Panc1 (cell line): ENCODE measurements around the gene ELP1. TPM values are rescaled to one million over a fixed set of nuclear protein-coding genes. Genes with fewer than 3 reads are reported as not detected.
A peak's percentile ranks its signal among the peaks of the same experiment; 100 is the strongest.

Source experiments
- ATAC-seq: fragments of 200-7000 bp; cut with Tn5 transposase; 2 replicates; pipeline ENCODE4 v1.9.1; 2020; ENCODE audit warnings: mild to moderate bottlenecking, moderate library complexity
- BruUV-seq: library from RNA; stranded (reverse); fragments of 400-500 nt; replicated peaks from 2 replicates; lab custom pipeline; 2021; lab: Mats Ljungman, UMichigan
- CTCF ChIA-PET: fragments of 300-600 bp; sonication (Branson Sonifier 250); formaldehyde crosslinking; loops from one replicate; lab custom pipeline; 2022; ENCODE audit warnings: antibody characterized with exemption; lab: Charles Lee
- POLR2A ChIA-PET: fragments of 300-600 bp; sonication (Branson Sonifier 250); formaldehyde crosslinking; loops from one replicate; lab custom pipeline; 2022; ENCODE audit warnings: antibody characterized with exemption; lab: Charles Lee
- DNase-seq: peaks from one replicate; pipeline ENCODE4 v3.0.0-alpha.2; 2010; ENCODE audit warnings: low read depth, low spot score
- H3K27ac ChIP-seq: 2 replicates; pipeline ENCODE4 v1.5.1; 2011; ENCODE audit warnings: mild to moderate bottlenecking, low read length, inconsistent platforms
- H3K27me3 ChIP-seq: fragments of 200-500 bp; sonication (Bioruptor generic); 2 replicates; pipeline ENCODE4 v1.6.0; 2014; ENCODE audit warnings: low read length, inconsistent platforms; ENCODE audit not compliant: control insufficient read depth, insufficient read depth
- H3K36me3 ChIP-seq: fragments of 200-500 bp; sonication (Bioruptor generic); 2 replicates; pipeline ENCODE4 v1.5.1; 2014; ENCODE audit warnings: inconsistent platforms, mild to moderate bottlenecking, low read length, moderate library complexity; ENCODE audit not compliant: control insufficient read depth, insufficient read depth
- H3K4me1 ChIP-seq: 2 replicates; pipeline ENCODE4 v1.5.1; 2011; ENCODE audit warnings: inconsistent platforms, mild to moderate bottlenecking, low read length, moderate library complexity; ENCODE audit not compliant: control insufficient read depth, insufficient read depth
- H3K4me3 ChIP-seq, 2 experiments: 2 replicates each; pipeline ENCODE4 v1.5.1; 2011 to 2012; ENCODE audit warnings: low read depth in 2 of 2, low read length in 2 of 2, mild to moderate bottlenecking in 2 of 2, inconsistent platforms in 1 of 2, moderate library complexity in 1 of 2
- H3K9me3 ChIP-seq: fragments of 200-500 bp; sonication (Bioruptor generic); 2 replicates; pipeline ENCODE4 v1.5.1; 2014; ENCODE audit warnings: low read depth, mild to moderate bottlenecking, inconsistent platforms, low read length, moderate library complexity; ENCODE audit not compliant: control insufficient read depth, insufficient read depth
- POLR2AphosphoS5 ChIP-seq: IDR thresholded peaks from 2 replicates; pipeline ENCODE4 v1.6.1; 2012; ENCODE audit warnings: mild to moderate bottlenecking, low read depth, low read length, moderate library complexity
- SIN3A ChIP-seq: IDR thresholded peaks from 2 replicates; pipeline ENCODE4 v1.6.1; 2012; ENCODE audit warnings: low read depth, mild to moderate bottlenecking, low read length, moderate library complexity, borderline replicate concordance; ENCODE audit not compliant: insufficient read depth
- TCF7L2 ChIP-seq: IDR thresholded peaks from 2 replicates; pipeline ENCODE4 v1.6.1; 2011; ENCODE audit warnings: mild to moderate bottlenecking, low read depth, low read length, inconsistent platforms
- in situ Hi-C: cut with HindIII; loops from 2 replicates; pipeline ENCODE4 v1.10.0; 2016; ENCODE audit warnings: low sequenced_read_pairs, low pct_unique_long_range_greater_than_20kb
- intact Hi-C: fragments of 100-400 bp; cut with micrococcal nuclease; formaldehyde crosslinking; loops from one replicate; pipeline ENCODE4 v1.10.0; 2022; ENCODE audit not compliant: unreplicated experiment
- total RNA-seq: library from RNA; stranded (reverse); gene quantifications from one replicate; pipeline ENCODE4 v1.2.1, GENCODE V29; 2021; ENCODE audit not compliant: unreplicated experiment
- TF ChIP-seq, protein P1 (sequence below): fragments of 450-650 bp; IDR thresholded peaks from 2 replicates; pipeline ENCODE4 v1.5.1; 2017; ENCODE audit warnings: mild to moderate bottlenecking
- TF ChIP-seq, protein P2 (sequence below), 2 experiments: IDR thresholded peaks; 2 replicates each; pipeline ENCODE4 v1.6.1; 2011 to 2012; ENCODE audit warnings: low read depth in 2 of 2, control low read depth in 1 of 2, low read length in 1 of 2, mild to moderate bottlenecking in 1 of 2, moderate library complexity in 1 of 2; ENCODE audit not compliant: insufficient read depth in 1 of 2

Gene ELP1
- total RNA-seq, 1 experiment from 2014 or later: 17.1 TPM

DNA sequence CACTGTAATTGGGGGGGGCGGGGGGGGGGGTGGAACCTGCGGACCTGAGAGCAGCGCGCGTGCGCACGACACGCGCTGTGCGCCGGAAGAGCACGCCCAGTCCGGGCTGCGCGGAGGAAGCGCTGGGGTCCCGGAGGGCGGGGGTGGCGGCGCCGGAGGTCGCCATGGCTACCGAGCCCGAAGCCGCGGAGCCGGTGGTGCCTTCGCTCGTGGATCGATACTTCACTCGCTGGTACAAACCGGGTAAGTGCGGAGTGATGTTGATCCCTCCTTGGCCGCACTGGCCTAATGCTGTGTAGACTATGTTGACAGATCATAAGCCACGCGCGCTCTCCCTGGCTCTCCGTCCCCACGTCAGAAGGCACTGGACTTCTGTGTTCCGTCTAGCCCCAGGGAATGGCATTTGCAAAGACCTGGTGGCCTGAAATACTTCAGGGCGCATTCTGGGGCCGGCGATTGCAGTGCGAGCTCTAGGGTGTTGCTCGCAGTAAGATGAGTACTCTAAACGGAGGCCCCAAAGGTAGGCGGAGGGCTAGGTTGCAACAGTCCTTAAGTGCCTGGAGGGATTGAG, 484 bp upstream of the ELP1 start, which contains the start of gene ABITRAM:
Gene ABITRAM (plus strand): TSS at position 78 of the 571 bp plus-strand sequence. CDS start 87 bp downstream, at position 165.
- CTCF ChIA-PET: no interaction called here
- intact Hi-C loops (no loop called here), in situ Hi-C loops (no loop called here)
- no peak for TF ChIP-seq TCF7L2
- TF ChIP-seq SIN3A: 0 out of 2 replicates have a peak, but pooled peaks have one; percentile 74
- TF ChIP-seq, protein P1, sequence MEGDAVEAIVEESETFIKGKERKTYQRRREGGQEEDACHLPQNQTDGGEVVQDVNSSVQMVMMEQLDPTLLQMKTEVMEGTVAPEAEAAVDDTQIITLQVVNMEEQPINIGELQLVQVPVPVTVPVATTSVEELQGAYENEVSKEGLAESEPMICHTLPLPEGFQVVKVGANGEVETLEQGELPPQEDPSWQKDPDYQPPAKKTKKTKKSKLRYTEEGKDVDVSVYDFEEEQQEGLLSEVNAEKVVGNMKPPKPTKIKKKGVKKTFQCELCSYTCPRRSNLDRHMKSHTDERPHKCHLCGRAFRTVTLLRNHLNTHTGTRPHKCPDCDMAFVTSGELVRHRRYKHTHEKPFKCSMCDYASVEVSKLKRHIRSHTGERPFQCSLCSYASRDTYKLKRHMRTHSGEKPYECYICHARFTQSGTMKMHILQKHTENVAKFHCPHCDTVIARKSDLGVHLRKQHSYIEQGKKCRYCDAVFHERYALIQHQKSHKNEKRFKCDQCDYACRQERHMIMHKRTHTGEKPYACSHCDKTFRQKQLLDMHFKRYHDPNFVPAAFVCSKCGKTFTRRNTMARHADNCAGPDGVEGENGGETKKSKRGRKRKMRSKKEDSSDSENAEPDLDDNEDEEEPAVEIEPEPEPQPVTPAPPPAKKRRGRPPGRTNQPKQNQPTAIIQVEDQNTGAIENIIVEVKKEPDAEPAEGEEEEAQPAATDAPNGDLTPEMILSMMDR: no peak
- H3K4me1 ChIP-seq: peaks cover 9% of the 10 kb centered on the region; the same call in 1 of the 2 replicates
- ATAC-seq: peak; percentile 95
- no TSS peak for BruUV-seq
- H3K9me3 ChIP-seq: no peaks in the 10 kb centered on the region
- POLR2A ChIA-PET: interaction anchor here (0.5 to 0.6 kb wide), 2 partner anchors 12 to 1458 kb away, joined by 3 read pairs; no protein-coding TSS in a partner anchor
- H3K36me3 ChIP-seq: peaks cover 3% of the 10 kb centered on the region
- peak; percentile 28 for DNase-seq
- H3K27ac ChIP-seq: peak within 1 kb of the TSS; percentile 82
- peak within 1 kb of the TSS; percentile 95 to 96 for H3K4me3 ChIP-seq
- no peaks in the 10 kb centered on the region for H3K27me3 ChIP-seq

DNA sequence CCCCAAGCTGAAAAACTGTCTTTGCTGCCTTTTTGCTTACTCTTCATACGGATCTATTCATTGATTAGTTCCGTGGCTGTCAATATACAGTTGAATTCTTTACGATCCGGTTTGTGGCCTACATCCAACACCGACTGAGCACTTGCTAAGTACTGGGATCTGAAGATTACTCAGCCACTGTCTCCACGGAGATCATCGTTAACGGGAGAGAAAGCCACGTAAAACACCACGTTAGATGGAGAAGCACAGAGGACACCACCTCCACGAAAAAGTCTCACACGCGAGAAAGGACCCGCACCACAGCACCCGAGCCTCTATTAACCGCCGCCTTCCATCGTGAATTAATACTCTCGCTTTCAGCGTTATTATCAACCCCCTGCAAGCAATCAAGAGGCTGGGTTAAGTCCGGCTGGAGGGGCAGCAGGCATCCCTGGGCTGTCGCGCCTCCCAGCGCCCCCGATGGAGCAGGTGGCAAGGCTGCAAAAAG, 650 bp downstream of the ELP1 start:
- ChIA-PET POLR2A (no interaction called here), CTCF (no interaction called here)
- in situ Hi-C loops (no loop called here), intact Hi-C loops (no loop called here)
- Histone ChIP-seq H3K9me3 (no peaks in the 10 kb centered on the region), H3K27me3 (no peaks in the 10 kb centered on the region), H3K36me3 (peaks cover 3% of the 10 kb centered on the region), H3K4me3 (peak overlapping the region; percentile 95 to 96), H3K27ac (peak overlapping the region; percentile 79), H3K4me1 (peaks cover 9% of the 10 kb centered on the region; the same call in 1 of the 2 replicates)
- no peak for ATAC-seq
- BruUV-seq: no TSS peak
- DNase-seq: no peak
- TF ChIP-seq TCF7L2 (no peak), POLR2AphosphoS5 (no peak), SIN3A (no peak)
- TF ChIP-seq, protein P2, sequence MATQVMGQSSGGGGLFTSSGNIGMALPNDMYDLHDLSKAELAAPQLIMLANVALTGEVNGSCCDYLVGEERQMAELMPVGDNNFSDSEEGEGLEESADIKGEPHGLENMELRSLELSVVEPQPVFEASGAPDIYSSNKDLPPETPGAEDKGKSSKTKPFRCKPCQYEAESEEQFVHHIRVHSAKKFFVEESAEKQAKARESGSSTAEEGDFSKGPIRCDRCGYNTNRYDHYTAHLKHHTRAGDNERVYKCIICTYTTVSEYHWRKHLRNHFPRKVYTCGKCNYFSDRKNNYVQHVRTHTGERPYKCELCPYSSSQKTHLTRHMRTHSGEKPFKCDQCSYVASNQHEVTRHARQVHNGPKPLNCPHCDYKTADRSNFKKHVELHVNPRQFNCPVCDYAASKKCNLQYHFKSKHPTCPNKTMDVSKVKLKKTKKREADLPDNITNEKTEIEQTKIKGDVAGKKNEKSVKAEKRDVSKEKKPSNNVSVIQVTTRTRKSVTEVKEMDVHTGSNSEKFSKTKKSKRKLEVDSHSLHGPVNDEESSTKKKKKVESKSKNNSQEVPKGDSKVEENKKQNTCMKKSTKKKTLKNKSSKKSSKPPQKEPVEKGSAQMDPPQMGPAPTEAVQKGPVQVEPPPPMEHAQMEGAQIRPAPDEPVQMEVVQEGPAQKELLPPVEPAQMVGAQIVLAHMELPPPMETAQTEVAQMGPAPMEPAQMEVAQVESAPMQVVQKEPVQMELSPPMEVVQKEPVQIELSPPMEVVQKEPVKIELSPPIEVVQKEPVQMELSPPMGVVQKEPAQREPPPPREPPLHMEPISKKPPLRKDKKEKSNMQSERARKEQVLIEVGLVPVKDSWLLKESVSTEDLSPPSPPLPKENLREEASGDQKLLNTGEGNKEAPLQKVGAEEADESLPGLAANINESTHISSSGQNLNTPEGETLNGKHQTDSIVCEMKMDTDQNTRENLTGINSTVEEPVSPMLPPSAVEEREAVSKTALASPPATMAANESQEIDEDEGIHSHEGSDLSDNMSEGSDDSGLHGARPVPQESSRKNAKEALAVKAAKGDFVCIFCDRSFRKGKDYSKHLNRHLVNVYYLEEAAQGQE (IDR thresholded peaks at IDR 0.05; ENCODE audit: insufficient read depth in 1 of 2, low read depth in 2 of 2, low read length in 1 of 2): no peak
- TF ChIP-seq, protein P1: no peak
